Measurements from ENCODE around the gene PCBP3.

GRCh38 chr21:45847870-45848269, 204.3 kb downstream of the PCBP3 start:
- no peak for TF ChIP-seq CTCF (IDR thresholded peaks at IDR 0.05; ENCODE audit: insufficient read depth, low read length, poor library complexity, severe bottlenecking)
- TF ChIP-seq EZH2phosphoT487 (conservative IDR thresholded peaks at IDR 0.05; ENCODE audit: low read length) = no peak

Data from SU-DHL-6 (cell line).